ENCODE measurements around the gene ZBTB37.
"Not testable (repeated sequence)": the region's sequence is repeated elsewhere in the genome, so short reads cannot be mapped to it uniquely, and the experiment has no call there.

The ZBTB37 gene

DNA sequence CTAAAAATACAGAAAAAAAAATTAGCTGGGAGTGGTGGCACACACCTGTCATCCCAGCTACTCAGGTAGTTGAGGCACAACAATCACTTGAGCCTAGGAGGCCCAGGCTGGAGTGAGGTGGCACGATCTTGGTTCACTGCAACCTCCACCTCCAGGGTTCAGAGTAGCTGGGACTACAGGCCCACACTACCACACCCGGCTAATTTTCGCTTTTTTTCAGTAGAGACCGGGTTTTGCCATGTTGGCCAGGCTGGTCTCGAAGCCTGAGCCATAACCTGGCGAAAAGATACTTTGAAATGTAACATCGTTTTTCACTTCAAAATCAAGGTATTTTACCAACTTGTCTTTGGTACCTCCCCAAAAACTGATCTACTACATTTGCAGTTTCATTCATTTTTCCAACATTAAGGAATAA, 6.4 kb upstream of the ZBTB37 start:
- no peak for DNase-seq (ENCODE audit: extremely low spot score)
- CTCF ChIA-PET: no interaction called here
- POLR2A ChIA-PET: interaction anchor here (1.3 kb wide), 2 partner anchors 10 to 17 kb away, joined by 3 read pairs; no protein-coding TSS in a partner anchor

DNA sequence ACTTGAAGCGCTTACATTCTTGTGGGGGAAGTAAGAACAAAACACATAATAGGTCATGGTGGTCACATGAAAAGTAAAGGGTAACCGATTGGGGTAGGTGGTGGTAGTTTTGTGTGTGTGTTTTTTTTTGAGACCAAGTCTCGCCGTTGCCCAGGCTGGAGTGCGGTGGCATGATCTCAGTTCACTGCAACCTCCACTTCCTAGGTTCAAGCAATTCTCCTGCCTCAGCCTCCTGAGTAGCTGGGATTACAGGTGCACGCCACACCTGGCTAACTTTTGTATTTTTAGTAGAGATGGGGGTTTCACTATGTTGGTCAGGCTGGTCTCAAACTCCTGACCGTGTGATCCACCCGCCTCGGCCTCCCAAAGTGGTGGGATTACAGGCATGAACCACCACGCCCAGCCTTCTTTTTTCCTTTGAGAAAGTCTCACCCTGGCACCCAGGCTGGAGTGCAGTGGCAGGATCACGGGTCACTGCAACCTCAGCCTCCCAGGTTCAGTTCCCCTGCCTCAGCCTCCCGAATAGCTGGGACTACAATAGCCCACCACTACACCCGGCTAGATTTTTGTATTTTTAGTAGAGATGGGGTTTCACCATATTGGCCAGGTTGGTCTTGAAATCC, 5.9 kb upstream of the ZBTB37 start:
- CTCF ChIA-PET; DNase-seq (ENCODE audit: extremely low spot score): not testable (repeated sequence)
- TF ChIP-seq TARDBP (IDR thresholded peaks at IDR 0.05) (peak; percentile 7; the same call in 1 of the 2 replicates), ELF4 (IDR thresholded peaks at IDR 0.05) (peak; percentile 30)
- POLR2A ChIA-PET: interaction anchor here (1.0 to 1.3 kb wide), 4 partner anchors 11 to 432 kb away, joined by 3 read pairs; no protein-coding TSS in a partner anchor

More for the DNA sequence above, 6.4 kb upstream of the ZBTB37 start:
- TF ChIP-seq ZNF384 (IDR thresholded peaks at IDR 0.05): no peak
- TF ChIP-seq, protein P1, sequence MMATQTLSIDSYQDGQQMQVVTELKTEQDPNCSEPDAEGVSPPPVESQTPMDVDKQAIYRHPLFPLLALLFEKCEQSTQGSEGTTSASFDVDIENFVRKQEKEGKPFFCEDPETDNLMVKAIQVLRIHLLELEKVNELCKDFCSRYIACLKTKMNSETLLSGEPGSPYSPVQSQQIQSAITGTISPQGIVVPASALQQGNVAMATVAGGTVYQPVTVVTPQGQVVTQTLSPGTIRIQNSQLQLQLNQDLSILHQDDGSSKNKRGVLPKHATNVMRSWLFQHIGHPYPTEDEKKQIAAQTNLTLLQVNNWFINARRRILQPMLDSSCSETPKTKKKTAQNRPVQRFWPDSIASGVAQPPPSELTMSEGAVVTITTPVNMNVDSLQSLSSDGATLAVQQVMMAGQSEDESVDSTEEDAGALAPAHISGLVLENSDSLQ (IDR thresholded peaks at IDR 0.05): no peak
- no peak for TF ChIP-seq TARDBP (IDR thresholded peaks at IDR 0.05)
- TF ChIP-seq BHLHE40 (IDR thresholded peaks at IDR 0.05; ENCODE audit: borderline replicate concordance): no peak
- TF ChIP-seq LEF1 (IDR thresholded peaks at IDR 0.05; ENCODE audit: borderline replicate concordance): no peak
- no peak; the same call in 1 of the 2 replicates for TF ChIP-seq L3MBTL2 (conservative IDR thresholded peaks at IDR 0.05)
- TF ChIP-seq ARNT (IDR thresholded peaks at IDR 0.05): no peak
- TF ChIP-seq SUZ12 (IDR thresholded peaks at IDR 0.05): no peak
- TF ChIP-seq FOXK2 (IDR thresholded peaks at IDR 0.05): no peak
- TF ChIP-seq NFRKB (IDR thresholded peaks at IDR 0.05): no peak
- no peak for TF ChIP-seq FOXM1 (IDR thresholded peaks at IDR 0.05; ENCODE audit: borderline replicate concordance)
- TF ChIP-seq CTBP1 (IDR thresholded peaks at IDR 0.05; ENCODE audit: borderline replicate concordance): no peak
- no peak for TF ChIP-seq FOXA1 (IDR thresholded peaks at IDR 0.05)
- TF ChIP-seq HDGF (IDR thresholded peaks at IDR 0.05; ENCODE audit: borderline replicate concordance): no peak
- no peak for TF ChIP-seq ELF4 (IDR thresholded peaks at IDR 0.05)

DNA sequence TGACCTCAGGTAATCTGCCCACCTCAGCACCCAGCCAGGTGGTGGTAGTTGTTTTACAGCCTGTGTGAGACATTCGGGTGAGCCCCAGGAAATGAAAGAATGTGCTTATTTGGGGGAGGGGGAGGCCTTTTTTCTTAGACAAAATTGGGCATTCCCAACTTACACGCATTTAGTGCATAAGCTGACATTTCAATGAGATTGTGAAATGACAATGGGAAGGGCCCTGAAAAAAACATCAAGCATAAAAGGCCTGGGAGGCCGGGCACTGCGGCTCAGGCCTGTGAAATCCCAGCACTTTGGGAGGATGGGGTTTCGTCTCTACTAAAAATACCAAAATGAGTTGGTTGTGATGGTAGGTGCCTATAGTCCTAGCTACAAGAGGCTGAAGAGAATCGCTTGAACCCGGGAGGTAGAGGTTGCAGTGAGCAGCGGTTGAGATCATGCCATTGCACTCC, 5.4 kb upstream of the ZBTB37 start:
- DNase-seq (ENCODE audit: extremely low spot score): no peak
- ChIA-PET POLR2A (interaction anchor here (1.0 to 1.6 kb wide), 5 partner anchors 11 to 433 kb away, joined by 3 to 5 read pairs (median 3); partner anchors contain the start of gene DARS2), CTCF (no interaction called here)
- TF ChIP-seq, protein P1 (IDR thresholded peaks at IDR 0.05): no peak
- TF ChIP-seq ZNF384 (IDR thresholded peaks at IDR 0.05) (no peak), BHLHE40 (IDR thresholded peaks at IDR 0.05; ENCODE audit: borderline replicate concordance) (no peak), SP1 (IDR thresholded peaks at IDR 0.05) (no peak), LEF1 (IDR thresholded peaks at IDR 0.05; ENCODE audit: borderline replicate concordance) (no peak), TARDBP (IDR thresholded peaks at IDR 0.05) (no peak)

DNA sequence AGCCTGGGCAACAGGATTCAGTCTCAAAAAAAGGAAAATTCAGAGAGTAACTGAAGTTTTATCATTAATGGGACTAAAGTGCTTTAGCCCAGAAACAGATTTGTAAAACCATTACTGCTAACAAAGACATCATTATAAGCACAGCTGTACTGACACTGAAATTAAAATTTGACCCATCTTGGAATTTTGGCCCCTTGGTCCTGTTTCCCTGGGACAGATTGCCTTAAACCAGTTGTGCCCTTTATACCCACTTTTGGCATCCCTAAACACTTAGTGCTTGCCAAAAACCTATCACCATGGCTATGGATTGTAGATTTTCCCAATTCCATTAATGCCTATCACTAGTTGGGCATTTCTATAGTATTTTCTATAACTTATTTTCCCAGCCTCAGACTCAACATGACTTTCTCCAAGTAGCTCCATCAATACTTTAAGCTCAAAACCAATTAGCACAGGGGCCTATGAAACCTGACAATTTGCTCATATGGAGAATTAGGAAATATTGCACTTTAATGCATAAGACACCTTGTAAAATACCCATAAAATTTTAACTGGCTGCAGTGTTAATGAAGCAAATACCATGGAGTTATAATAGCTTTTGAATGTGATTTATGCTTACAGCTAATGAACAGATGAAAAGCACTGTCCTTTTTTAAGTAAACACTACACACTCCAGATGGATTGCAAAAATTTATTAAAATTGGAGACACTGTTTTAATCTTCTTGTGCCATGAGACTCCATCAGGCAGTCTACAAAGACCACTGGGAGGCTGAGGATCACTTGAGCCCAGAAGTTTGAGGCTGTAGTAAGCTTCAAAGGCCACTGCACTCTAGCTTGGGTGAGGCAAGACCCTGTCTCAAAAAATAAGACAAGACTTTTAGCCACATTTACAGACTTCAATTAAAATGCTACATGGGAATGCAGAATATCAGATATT, 4.7 kb upstream of the ZBTB37 start:
- POLR2A ChIA-PET: interaction anchor here (1.0 to 1.6 kb wide), 5 partner anchors 9 to 434 kb away, joined by 3 to 5 read pairs (median 3); partner anchors contain the start of gene DARS2
- no peak for TF ChIP-seq CTBP1 (IDR thresholded peaks at IDR 0.05; ENCODE audit: borderline replicate concordance)
- peak; percentile 33; the same call in 1 of the 2 replicates for TF ChIP-seq ELF4 (IDR thresholded peaks at IDR 0.05)
- TF ChIP-seq LEF1 (IDR thresholded peaks at IDR 0.05; ENCODE audit: borderline replicate concordance): 0 out of 2 replicates have a peak, but pooled peaks have one; percentile 16
- 0 out of 2 replicates have a peak, but pooled peaks have one; percentile 16 for TF ChIP-seq L3MBTL2 (conservative IDR thresholded peaks at IDR 0.05)
- TF ChIP-seq BHLHE40 (IDR thresholded peaks at IDR 0.05; ENCODE audit: borderline replicate concordance): 0 out of 2 replicates have a peak, but pooled peaks have one; percentile 32
- TF ChIP-seq ZNF384 (IDR thresholded peaks at IDR 0.05): no peak
- no peak for DNase-seq (ENCODE audit: extremely low spot score)
- CTCF ChIA-PET: no interaction called here

DNA sequence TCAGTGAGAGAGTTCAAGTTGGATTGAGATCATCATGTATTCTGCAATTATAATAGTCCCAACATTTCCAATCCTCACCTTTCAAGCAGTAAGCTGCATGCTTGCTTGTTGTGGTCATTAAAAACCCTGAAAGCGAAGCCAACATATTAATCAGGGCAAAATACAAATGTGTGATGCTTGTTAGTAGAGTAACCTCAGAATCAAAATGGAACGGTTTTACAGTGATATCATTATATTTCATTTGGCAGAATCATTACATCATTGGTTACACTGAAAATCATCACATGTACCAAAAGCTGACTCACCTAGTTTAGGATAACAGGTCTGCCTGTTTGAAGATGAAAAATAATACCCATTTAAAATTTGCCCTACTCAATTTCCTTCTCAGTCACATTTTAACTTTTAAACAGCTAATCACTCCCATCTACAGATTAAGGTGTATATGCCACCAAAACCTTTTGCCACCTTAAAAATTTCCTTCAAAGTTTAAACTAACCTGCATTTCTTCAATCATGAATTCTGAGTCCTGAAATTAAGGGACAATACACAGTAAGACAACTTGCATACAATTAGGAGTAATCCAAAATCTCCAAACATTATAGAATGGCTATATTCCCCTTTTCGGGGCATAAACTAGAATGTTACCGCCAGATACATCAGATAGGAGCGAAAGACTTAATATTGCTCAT, 3.9 kb upstream of the ZBTB37 start:
- DNase-seq (ENCODE audit: extremely low spot score): no peak
- ChIA-PET POLR2A (interaction anchor here (1.6 kb wide), 2 partner anchors 10 to 40 kb away, joined by 5 read pairs; partner anchors contain the start of gene DARS2), CTCF (no interaction called here)
- 0 out of 2 replicates have a peak, but pooled peaks have one; percentile 18 for TF ChIP-seq NFRKB (IDR thresholded peaks at IDR 0.05)
- no peak for TF ChIP-seq TARDBP (IDR thresholded peaks at IDR 0.05)

DNA sequence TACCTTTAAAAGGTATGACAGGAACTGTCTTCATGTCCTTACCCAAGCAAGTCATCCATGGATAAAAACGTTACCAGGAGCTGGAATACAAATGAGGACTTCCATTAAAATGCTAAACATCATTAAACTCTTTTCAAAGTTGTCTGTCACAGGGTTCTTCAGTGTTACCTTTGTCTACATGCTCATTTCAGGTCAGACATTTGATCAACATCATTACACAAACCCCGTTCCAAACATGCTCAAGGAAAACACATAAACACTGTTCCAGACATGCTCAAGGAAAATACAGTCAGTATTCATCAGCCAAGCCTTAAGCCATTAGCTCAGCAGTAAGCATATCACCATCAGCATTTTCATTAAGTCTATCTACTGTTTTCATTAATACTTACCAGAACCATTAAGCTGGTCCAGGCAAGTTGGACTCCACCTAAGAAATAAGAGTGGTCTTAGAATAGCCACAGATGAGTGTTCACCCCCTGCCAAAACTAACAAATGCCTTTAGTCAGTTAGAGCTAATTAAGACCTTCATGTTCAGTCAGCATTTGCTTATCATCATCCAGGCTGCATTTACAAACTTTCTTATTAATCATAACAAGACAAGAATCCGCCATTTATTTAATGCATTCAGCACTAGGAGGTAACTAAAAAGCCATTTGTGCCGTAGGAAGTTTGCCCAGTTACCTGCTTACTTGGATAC, 2.6 kb upstream of the ZBTB37 start:
- POLR2A ChIA-PET: interaction anchor here (0.6 to 1.3 kb wide), 3 partner anchors 17 to 157 kb away, joined by 3 to 4 read pairs (median 3); partner anchors contain the start of gene DARS2
- CTCF ChIA-PET: no interaction called here
- no peak for DNase-seq (ENCODE audit: extremely low spot score)
- no peak for TF ChIP-seq L3MBTL2 (conservative IDR thresholded peaks at IDR 0.05)
- no peak for TF ChIP-seq TARDBP (IDR thresholded peaks at IDR 0.05)
- no peak for TF ChIP-seq FOXK2 (IDR thresholded peaks at IDR 0.05)
- TF ChIP-seq HDGF (IDR thresholded peaks at IDR 0.05; ENCODE audit: borderline replicate concordance): no peak
- no peak for TF ChIP-seq ARNT (IDR thresholded peaks at IDR 0.05)
- no peak for TF ChIP-seq FOXA1 (IDR thresholded peaks at IDR 0.05)
- TF ChIP-seq CTBP1 (IDR thresholded peaks at IDR 0.05; ENCODE audit: borderline replicate concordance): no peak
- TF ChIP-seq NFRKB (IDR thresholded peaks at IDR 0.05): no peak
- no peak for TF ChIP-seq SP1 (IDR thresholded peaks at IDR 0.05)
- TF ChIP-seq BHLHE40 (IDR thresholded peaks at IDR 0.05; ENCODE audit: borderline replicate concordance): no peak
- TF ChIP-seq FOXM1 (IDR thresholded peaks at IDR 0.05; ENCODE audit: borderline replicate concordance): no peak
- no peak for TF ChIP-seq ZNF384 (IDR thresholded peaks at IDR 0.05)
- TF ChIP-seq LEF1 (IDR thresholded peaks at IDR 0.05; ENCODE audit: borderline replicate concordance): no peak
- TF ChIP-seq SUZ12 (IDR thresholded peaks at IDR 0.05): no peak
- TF ChIP-seq ELF4 (IDR thresholded peaks at IDR 0.05): no peak
- TF ChIP-seq, protein P1 (IDR thresholded peaks at IDR 0.05): no peak

All from HEK293T (cell line).